Astrocyte (in vitro differentiated cells and primary cell): ENCODE data around the gene C17orf50. TPM values are rescaled to one million over a fixed set of nuclear protein-coding genes. Genes with fewer than 3 reads are reported as not detected.

Experiments
- DNase-seq: peaks from one replicate; pipeline ENCODE4 v3.0.0-alpha.2; 2010; ENCODE audit warnings: low read depth
- FAIRE-seq: peaks from 2 replicates; lab custom pipeline; 2011; peaks lifted over from hg19 to GRCh38; lab: Jason Lieb, UNC
- H2AFZ ChIP-seq: 2 replicates; pipeline ENCODE4 v1.6.0; 2012; ENCODE audit warnings: low read depth, low read length, inconsistent platforms
- H3K27ac ChIP-seq: 2 replicates; pipeline ENCODE4 v1.5.1; 2011; ENCODE audit warnings: low read depth, low read length, inconsistent platforms
- H3K27me3 ChIP-seq: 2 replicates; pipeline ENCODE4 v1.6.0; 2011; ENCODE audit warnings: low read length, inconsistent platforms; ENCODE audit not compliant: insufficient read depth
- H3K36me3 ChIP-seq: 2 replicates; pipeline ENCODE4 v1.5.1; 2011; ENCODE audit warnings: low read length, inconsistent platforms; ENCODE audit not compliant: insufficient read depth
- H3K4me1 ChIP-seq: 2 replicates; pipeline ENCODE4 v1.5.1; 2011; ENCODE audit warnings: low read length, inconsistent platforms; ENCODE audit not compliant: insufficient read depth
- H3K4me2 ChIP-seq: 2 replicates; pipeline ENCODE4 v1.6.0; 2012; ENCODE audit warnings: low read length, inconsistent platforms
- H3K4me3 ChIP-seq: 2 replicates; pipeline ENCODE4 v1.5.1; 2011; ENCODE audit warnings: low read depth, mild to moderate bottlenecking, low read length, inconsistent platforms; ENCODE audit not compliant: insufficient read depth
- H3K79me2 ChIP-seq: 2 replicates; pipeline ENCODE4 v1.6.0; 2012; ENCODE audit warnings: mild to moderate bottlenecking, low read length, inconsistent platforms; ENCODE audit not compliant: insufficient read depth
- H3K9ac ChIP-seq: 2 replicates; pipeline ENCODE4 v1.6.0; 2012; ENCODE audit warnings: mild to moderate bottlenecking, low read length, inconsistent platforms
- H3K9me3 ChIP-seq: 2 replicates; pipeline ENCODE4 v1.5.1; 2012; ENCODE audit warnings: low read depth, mild to moderate bottlenecking, low read length, inconsistent platforms; ENCODE audit not compliant: insufficient read depth
- H4K20me1 ChIP-seq: 2 replicates; pipeline ENCODE4 v1.6.0; 2012; ENCODE audit warnings: low read length, inconsistent platforms; ENCODE audit not compliant: insufficient read depth
- H3K27ac Mint-ChIP-seq: one replicate; pipeline ENCODE4 v1.8.0; 2021; ENCODE audit warnings: mild to moderate bottlenecking, mixed read lengths; ENCODE audit not compliant: unreplicated experiment
- H3K27me3 Mint-ChIP-seq: one replicate; pipeline ENCODE4 v1.8.0; 2021; ENCODE audit warnings: low read depth, mixed read lengths; ENCODE audit not compliant: unreplicated experiment
- H3K36me3 Mint-ChIP-seq: one replicate; pipeline ENCODE4 v1.8.0; 2021; ENCODE audit warnings: low read depth, mixed read lengths; ENCODE audit not compliant: unreplicated experiment
- H3K4me1 Mint-ChIP-seq: one replicate; pipeline ENCODE4 v1.8.0; 2021; ENCODE audit warnings: low read depth, mixed read lengths; ENCODE audit not compliant: unreplicated experiment
- H3K4me3 Mint-ChIP-seq: one replicate; pipeline ENCODE4 v1.8.0; 2021; ENCODE audit warnings: mild to moderate bottlenecking, moderate library complexity, mixed read lengths; ENCODE audit not compliant: unreplicated experiment
- H3K9me3 Mint-ChIP-seq: one replicate; pipeline ENCODE4 v1.8.0; 2021; ENCODE audit warnings: mild to moderate bottlenecking, mixed read lengths; ENCODE audit not compliant: unreplicated experiment
- CTCF ChIP-seq: IDR thresholded peaks from 2 replicates; pipeline ENCODE4 v1.5.1; 2011; ENCODE audit warnings: low read depth, mild to moderate bottlenecking, inconsistent platforms, low read length, moderate library complexity; ENCODE audit not compliant: insufficient read depth
- EZH2 ChIP-seq: IDR thresholded peaks from 2 replicates; pipeline ENCODE4 v1.6.1; 2012; ENCODE audit warnings: mild to moderate bottlenecking, low read length, inconsistent platforms; ENCODE audit not compliant: insufficient read depth
- total RNA-seq: library from RNA; stranded (reverse); gene quantifications from 2 replicates; pipeline ENCODE4 v1.2.1, GENCODE V29; 2021

Gene C17orf50
- total RNA-seq, 1 donor from 2014 or later, result not detected

DNA sequence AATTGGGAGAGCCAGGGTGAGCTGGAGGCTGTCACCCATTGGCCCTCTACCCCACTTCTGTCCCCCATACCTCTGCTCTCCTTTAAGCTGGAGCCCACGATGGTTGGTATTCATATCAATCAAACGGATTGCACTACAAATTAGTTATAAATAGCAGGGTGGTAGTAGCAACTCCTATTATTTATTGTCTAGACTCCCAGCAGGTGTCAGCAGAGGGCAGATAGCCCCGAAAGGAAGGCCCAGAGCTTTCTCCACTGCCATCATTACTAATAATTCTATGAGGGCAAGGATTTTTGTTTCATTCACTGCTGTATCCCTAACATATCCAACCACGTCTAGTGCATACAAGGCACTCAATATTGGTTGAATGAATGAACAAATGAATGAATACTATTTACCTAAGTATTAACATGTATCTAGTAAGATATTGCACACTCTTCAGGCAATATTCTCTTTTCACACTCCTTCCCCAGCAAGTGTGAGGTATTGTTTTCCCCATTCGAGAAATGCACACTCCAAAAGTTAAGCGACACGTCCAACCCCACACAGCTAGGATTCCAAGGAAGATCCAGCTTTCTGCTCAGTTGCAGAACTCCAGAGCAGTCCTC lies 6.3 kb downstream of the C17orf50 start:
- FAIRE-seq (no peak), DNase-seq (no peak)
- no peak for TF ChIP-seq EZH2
- TF ChIP-seq CTCF, result peak; percentile 60

DNA sequence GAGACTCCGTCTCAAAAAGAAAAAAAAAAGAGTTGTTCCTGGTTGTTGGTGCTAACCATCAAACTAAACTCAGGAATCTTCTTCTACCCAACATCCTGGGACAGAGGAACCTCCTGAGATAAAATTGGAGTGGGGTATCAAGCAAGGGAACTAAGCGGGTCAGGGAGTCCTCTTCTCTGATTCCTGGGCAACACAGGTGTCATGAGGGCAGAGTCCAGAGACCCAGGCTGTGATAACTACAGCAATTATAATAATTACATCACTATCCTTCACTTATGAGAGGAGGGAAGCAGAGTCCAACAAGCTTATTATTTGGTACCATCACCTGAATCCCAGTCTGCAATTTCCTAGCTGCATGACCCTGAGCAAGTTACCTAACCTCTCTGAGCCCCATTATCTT lies 8.1 kb downstream of the C17orf50 start:
- H3K4me3 Mint-ChIP-seq, result no peak overlapping the region
- DNase-seq, result no peak
- no peaks in the 10 kb centered on the region for H3K9me3 ChIP-seq

More for the DNA sequence above, 6.3 kb downstream of the C17orf50 start:
- no peaks in the 10 kb centered on the region for H3K36me3 Mint-ChIP-seq
- no peaks in the 10 kb centered on the region for H3K79me2 ChIP-seq
- H3K27ac Mint-ChIP-seq, result no peak overlapping the region
- H3K27ac ChIP-seq, result no peak overlapping the region
- H3K4me1 ChIP-seq, result peaks cover 8% of the 10 kb centered on the region
- no peaks in the 10 kb centered on the region for H4K20me1 ChIP-seq
- no peaks in the 10 kb centered on the region for H3K9me3 Mint-ChIP-seq
- peaks cover 16% of the 10 kb centered on the region for H3K4me1 Mint-ChIP-seq
- no peak overlapping the region for H2AFZ ChIP-seq
- H3K36me3 ChIP-seq, result no peaks in the 10 kb centered on the region
- no peak overlapping the region for H3K9ac ChIP-seq
- H3K27me3 Mint-ChIP-seq, result peaks cover 21% of the 10 kb centered on the region
- peaks cover 5% of the 10 kb centered on the region for H3K27me3 ChIP-seq
- H3K9me3 ChIP-seq, result no peaks in the 10 kb centered on the region
- H3K4me3 Mint-ChIP-seq, result no peak overlapping the region
- no peak overlapping the region for H3K4me3 ChIP-seq
- no peak overlapping the region for H3K4me2 ChIP-seq

More for the DNA sequence above, 8.1 kb downstream of the C17orf50 start:
- H3K9ac ChIP-seq, result no peak overlapping the region
- no peak overlapping the region for H2AFZ ChIP-seq
- Mint-ChIP-seq H3K36me3 (no peaks in the 10 kb centered on the region), H3K27ac (no peak overlapping the region), H3K9me3 (no peaks in the 10 kb centered on the region), H3K4me1 (peaks cover 27% of the 10 kb centered on the region), H3K27me3 (peaks cover 24% of the 10 kb centered on the region)
- no peaks in the 10 kb centered on the region for H3K79me2 ChIP-seq
- no peaks in the 10 kb centered on the region for H4K20me1 ChIP-seq
- H3K27ac ChIP-seq, result no peak overlapping the region
- H3K4me2 ChIP-seq, result no peak overlapping the region
- TF ChIP-seq EZH2, result no peak
- TF ChIP-seq CTCF, result no peak
- peaks cover 5% of the 10 kb centered on the region for H3K27me3 ChIP-seq
- no peak overlapping the region for H3K4me3 ChIP-seq
- no peak for FAIRE-seq
- H3K36me3 ChIP-seq, result no peaks in the 10 kb centered on the region
- peaks cover 8% of the 10 kb centered on the region for H3K4me1 ChIP-seq
